Midbrain (tissue), 1 donor: Measurements from ENCODE around the gene PSMA7.

Source experiments
- DNase-seq: peaks from one replicate; lab custom pipeline; 2025; lab: John Stamatoyannopoulos, UW

The PSMA7 gene

DNA sequence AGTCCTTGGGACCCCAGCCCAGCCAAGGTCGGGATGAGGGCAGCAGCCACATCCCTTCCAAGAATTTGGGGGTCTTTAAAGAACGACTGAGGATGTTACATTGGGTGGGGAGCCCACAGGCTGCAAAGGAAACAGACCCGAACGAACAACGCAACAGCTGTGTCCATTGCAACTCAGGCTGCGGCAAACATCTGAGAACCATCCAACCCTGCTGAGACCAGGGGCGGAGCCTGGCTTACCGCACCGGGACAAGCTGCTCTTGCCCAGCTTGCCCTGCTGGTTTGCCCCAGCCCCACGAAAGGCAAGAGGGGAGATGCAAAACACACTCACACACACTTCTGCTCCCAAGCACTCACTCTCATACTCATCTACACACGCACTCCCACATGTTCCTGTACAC, 56.0 kb downstream of the PSMA7 start:
- no peak for DNase-seq
